Measurements from ENCODE around the gene TNNI2. TPM values are rescaled to one million over a fixed set of nuclear protein-coding genes. Genes with fewer than 3 reads are reported as not detected.
A peak's percentile ranks its signal among the peaks of the same experiment; 100 is the strongest.

Gene TNNI2
- total RNA-seq, 1 donor from 2014 or later = 0.26 TPM

- no peak for FAIRE-seq
- no peak for TF ChIP-seq CTCF (IDR thresholded peaks at IDR 0.05; ENCODE audit: insufficient read depth, low read length, severe bottlenecking)
- no peak for DNase-seq (ENCODE audit: low read depth)
- no peaks in the 10 kb centered on the region for H3K27me3 ChIP-seq (ENCODE audit: control insufficient read depth, insufficient read depth, low read length)
- no peak overlapping the region for H3K4me3 ChIP-seq (ENCODE audit: low read depth, low read length)
- H3K36me3 ChIP-seq (ENCODE audit: control insufficient read depth, insufficient read depth, low read length) = no peaks in the 10 kb centered on the region
Observed at GRCh38 chr11:1822648-1823375, 16.0 kb upstream of the TNNI2 start.

GRCh38 chr11:1823376-1824220, 15.2 kb upstream of the TNNI2 start:
- FAIRE-seq = no peak

GRCh38 chr11:1824221-1825038, 14.4 kb upstream of the TNNI2 start:
- FAIRE-seq (peak; percentile 94), DNase-seq (ENCODE audit: low read depth) (no peak)
- Histone ChIP-seq H3K36me3 (ENCODE audit: control insufficient read depth, insufficient read depth, low read length) (no peaks in the 10 kb centered on the region), H3K27me3 (ENCODE audit: control insufficient read depth, insufficient read depth, low read length) (no peaks in the 10 kb centered on the region), H3K4me3 (ENCODE audit: low read depth, low read length) (no peak overlapping the region)
- TF ChIP-seq CTCF (IDR thresholded peaks at IDR 0.05; ENCODE audit: insufficient read depth, low read length, severe bottlenecking) = no peak

More at GRCh38 chr11:1823376-1824220, 15.2 kb upstream of the TNNI2 start:
- Histone ChIP-seq H3K36me3 (ENCODE audit: control insufficient read depth, insufficient read depth, low read length) (no peaks in the 10 kb centered on the region), H3K4me3 (ENCODE audit: low read depth, low read length) (no peak overlapping the region), H3K27me3 (ENCODE audit: control insufficient read depth, insufficient read depth, low read length) (no peaks in the 10 kb centered on the region)
- no peak for DNase-seq (ENCODE audit: low read depth)
- no peak for TF ChIP-seq CTCF (IDR thresholded peaks at IDR 0.05; ENCODE audit: insufficient read depth, low read length, severe bottlenecking)

- DNase-seq (ENCODE audit: low read depth) = no peak
- FAIRE-seq = no peak
- no peaks in the 10 kb centered on the region for H3K27me3 ChIP-seq (ENCODE audit: control insufficient read depth, insufficient read depth, low read length)
- H3K4me3 ChIP-seq (ENCODE audit: low read depth, low read length) = no peak overlapping the region
- TF ChIP-seq CTCF (IDR thresholded peaks at IDR 0.05; ENCODE audit: insufficient read depth, low read length, severe bottlenecking) = peak; percentile 71
- no peaks in the 10 kb centered on the region for H3K36me3 ChIP-seq (ENCODE audit: control insufficient read depth, insufficient read depth, low read length)
Observed at GRCh38 chr11:1825039-1825740, 13.6 kb upstream of the TNNI2 start.

GRCh38 chr11:1825785-1826451, 12.9 kb upstream of the TNNI2 start:
- no peak for TF ChIP-seq CTCF (IDR thresholded peaks at IDR 0.05; ENCODE audit: insufficient read depth, low read length, severe bottlenecking)
- no peaks in the 10 kb centered on the region for H3K36me3 ChIP-seq (ENCODE audit: control insufficient read depth, insufficient read depth, low read length)
- DNase-seq (ENCODE audit: low read depth) (no peak), FAIRE-seq (no peak)
- H3K4me3 ChIP-seq (ENCODE audit: low read depth, low read length) = no peak overlapping the region
- H3K27me3 ChIP-seq (ENCODE audit: control insufficient read depth, insufficient read depth, low read length) = no peaks in the 10 kb centered on the region
